Measurements from ENCODE around the gene PPP1R16B.
"Not testable (repeated sequence)": the region's sequence is repeated elsewhere in the genome, so short reads cannot be mapped to it uniquely, and the experiment has no call there.

PPP1R16B gene

DNA sequence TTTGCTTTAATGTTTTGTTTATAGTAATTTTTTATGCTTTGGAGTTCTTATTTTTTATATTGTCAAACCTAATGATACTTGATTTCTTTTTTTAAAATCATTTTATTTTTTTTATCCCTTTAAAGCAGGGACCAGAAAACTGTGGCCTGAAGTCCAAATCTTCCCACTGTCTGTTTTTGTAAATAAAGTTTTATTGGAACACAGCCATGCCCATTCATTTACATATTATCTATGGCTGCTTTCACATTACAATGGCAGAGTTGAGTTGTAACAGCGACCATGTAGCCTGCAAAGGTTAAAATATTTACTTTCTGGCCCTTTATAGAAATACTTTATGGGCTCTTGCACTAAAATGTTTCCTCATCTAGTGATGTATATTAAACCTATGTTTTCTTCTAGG, 42.3 kb downstream of the PPP1R16B start:
- Mint-ChIP-seq H3K36me3 (ENCODE audit: insufficient read depth) (peaks cover 14% of the 10 kb centered on the region), H3K27ac (ENCODE audit: low read depth) (no peak overlapping the region), H3K27me3 (no peaks in the 10 kb centered on the region), H3K9me3 (no peaks in the 10 kb centered on the region), H3K4me1 (peaks cover 59% of the 10 kb centered on the region), H3K4me3 (no peak overlapping the region)
- ATAC-seq (replicated peaks; ENCODE audit: extremely low read depth, poor library complexity, severe bottlenecking), result no peak
- DNase-seq (ENCODE audit: low spot score in 2 of 2), result no peak

- peaks cover 28% of the 10 kb centered on the region for H3K36me3 Mint-ChIP-seq (ENCODE audit: insufficient read depth)
- ATAC-seq (replicated peaks; ENCODE audit: extremely low read depth, poor library complexity, severe bottlenecking), result no peak
- peak overlapping the region; percentile 20 for H3K4me3 Mint-ChIP-seq
- H3K27ac Mint-ChIP-seq (ENCODE audit: low read depth), result peak overlapping the region; percentile 25
- H3K9me3 Mint-ChIP-seq, result no peaks in the 10 kb centered on the region
- no peak for DNase-seq (ENCODE audit: low spot score in 2 of 2)
- peaks cover 67% of the 10 kb centered on the region for H3K4me1 Mint-ChIP-seq
- no peaks in the 10 kb centered on the region for H3K27me3 Mint-ChIP-seq
These were observed 48.3 kb downstream of the PPP1R16B start for GRCh38 chr20:38853759-38854158.

DNA sequence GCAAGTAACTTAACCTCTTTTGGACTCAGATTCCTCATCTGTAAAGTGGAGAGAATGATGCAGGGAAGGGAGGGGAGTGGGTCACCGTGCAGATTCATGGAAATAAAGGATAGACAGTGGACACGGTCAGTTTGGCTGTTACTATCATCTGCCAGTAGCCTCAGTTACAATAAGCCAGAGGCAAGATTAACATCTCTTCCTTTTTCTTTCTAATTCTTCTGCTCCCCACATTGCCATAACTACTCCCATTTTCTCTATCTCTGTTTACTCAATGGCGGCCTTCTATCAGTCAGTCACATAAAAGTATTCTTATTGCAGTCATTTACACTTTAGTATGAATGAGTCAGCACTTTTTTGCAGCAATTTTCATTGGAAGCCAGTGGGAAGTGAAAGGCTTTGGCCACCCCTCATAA, 49.2 kb downstream of the PPP1R16B start:
- peak overlapping the region; percentile 20 for H3K4me3 Mint-ChIP-seq
- H3K4me1 Mint-ChIP-seq, result peaks cover 66% of the 10 kb centered on the region
- ATAC-seq (replicated peaks; ENCODE audit: extremely low read depth, poor library complexity, severe bottlenecking) (no peak), DNase-seq (ENCODE audit: low spot score in 2 of 2) (no peak)
- H3K27me3 Mint-ChIP-seq, result no peaks in the 10 kb centered on the region
- peaks cover 32% of the 10 kb centered on the region for H3K36me3 Mint-ChIP-seq (ENCODE audit: insufficient read depth)
- peak overlapping the region; percentile 25 for H3K27ac Mint-ChIP-seq (ENCODE audit: low read depth)
- no peaks in the 10 kb centered on the region for H3K9me3 Mint-ChIP-seq

GRCh38 chr20:38855356-38855755, 49.9 kb downstream of the PPP1R16B start:
- H3K4me1 Mint-ChIP-seq, result peaks cover 66% of the 10 kb centered on the region
- no peak overlapping the region for H3K4me3 Mint-ChIP-seq
- ATAC-seq (replicated peaks; ENCODE audit: extremely low read depth, poor library complexity, severe bottlenecking) (no peak), DNase-seq (ENCODE audit: low spot score in 2 of 2) (no peak)
- H3K27ac Mint-ChIP-seq (ENCODE audit: low read depth), result no peak overlapping the region
- H3K36me3 Mint-ChIP-seq (ENCODE audit: insufficient read depth), result peaks cover 32% of the 10 kb centered on the region
- no peaks in the 10 kb centered on the region for H3K9me3 Mint-ChIP-seq
- no peaks in the 10 kb centered on the region for H3K27me3 Mint-ChIP-seq

- Mint-ChIP-seq H3K4me1 (peaks cover 76% of the 10 kb centered on the region), H3K4me3 (peak overlapping the region; percentile 21), H3K27me3 (no peaks in the 10 kb centered on the region), H3K27ac (ENCODE audit: low read depth) (peak overlapping the region; percentile 3), H3K9me3 (no peaks in the 10 kb centered on the region), H3K36me3 (ENCODE audit: insufficient read depth) (peaks cover 33% of the 10 kb centered on the region)
- DNase-seq (ENCODE audit: low spot score in 2 of 2), result no peak
- ATAC-seq (replicated peaks; ENCODE audit: extremely low read depth, poor library complexity, severe bottlenecking), result no peak
These were observed 51.1 kb downstream of the PPP1R16B start for GRCh38 chr20:38856570-38856969.

DNA sequence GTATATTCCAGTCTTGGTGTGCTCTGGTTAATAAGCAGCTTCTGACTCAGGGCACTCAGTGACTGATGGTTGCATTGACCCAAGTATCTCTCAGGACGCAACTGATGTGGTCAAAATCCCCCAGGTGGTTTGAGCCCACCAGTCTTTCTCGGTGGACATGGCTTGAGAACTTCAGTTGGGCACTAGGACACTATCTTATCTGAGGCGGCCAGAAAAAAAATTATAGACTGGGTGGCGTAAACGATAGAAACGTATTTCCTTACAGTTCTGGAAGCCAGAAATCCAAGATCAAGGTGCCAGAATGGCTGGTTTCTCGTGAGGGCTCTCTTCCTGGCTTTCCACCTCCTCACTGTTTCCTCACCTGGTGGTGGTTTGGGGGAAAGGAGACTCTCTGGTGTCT, 52.2 kb downstream of the PPP1R16B start:
- Mint-ChIP-seq H3K36me3 (ENCODE audit: insufficient read depth) (peaks cover 36% of the 10 kb centered on the region), H3K27ac (ENCODE audit: low read depth) (peak overlapping the region; percentile 70), H3K4me1 (peaks cover 84% of the 10 kb centered on the region), H3K27me3 (no peaks in the 10 kb centered on the region), H3K4me3 (no peak overlapping the region), H3K9me3 (no peaks in the 10 kb centered on the region)
- DNase-seq (ENCODE audit: low spot score in 2 of 2) (no peak), ATAC-seq (replicated peaks; ENCODE audit: extremely low read depth, poor library complexity, severe bottlenecking) (no peak)

GRCh38 chr20:38859070-38859690, 53.7 kb downstream of the PPP1R16B start:
- peaks cover 35% of the 10 kb centered on the region for H3K36me3 Mint-ChIP-seq (ENCODE audit: insufficient read depth)
- H3K4me3 Mint-ChIP-seq, result peak overlapping the region; percentile 47
- no peaks in the 10 kb centered on the region for H3K27me3 Mint-ChIP-seq
- no peaks in the 10 kb centered on the region for H3K9me3 Mint-ChIP-seq
- H3K4me1 Mint-ChIP-seq, result peaks cover 85% of the 10 kb centered on the region
- peak overlapping the region; percentile 70 for H3K27ac Mint-ChIP-seq (ENCODE audit: low read depth)
- DNase-seq (ENCODE audit: low spot score in 2 of 2), result no peak
- ATAC-seq (replicated peaks; ENCODE audit: extremely low read depth, poor library complexity, severe bottlenecking), result peak; percentile 52

DNA sequence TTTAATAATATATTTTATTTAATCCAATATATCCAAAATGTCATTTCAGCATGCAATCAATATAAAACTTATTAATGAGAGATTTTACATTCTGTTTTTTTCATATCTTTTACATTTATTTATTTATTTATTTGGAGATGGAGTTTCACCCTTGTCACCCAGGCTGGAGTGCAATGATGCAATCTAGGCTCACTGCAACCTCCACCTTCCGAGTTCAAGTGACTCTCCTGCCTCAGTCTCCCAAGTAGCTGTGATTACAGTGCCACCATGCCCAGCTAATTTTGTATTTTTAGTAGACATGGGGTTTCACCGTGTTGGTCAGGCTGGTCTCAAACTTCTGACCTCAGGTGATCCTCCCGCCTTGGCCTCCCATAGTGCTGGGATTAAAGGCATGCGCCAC, 54.4 kb downstream of the PPP1R16B start:
- not testable (repeated sequence) for DNase-seq (ENCODE audit: low spot score in 2 of 2); ATAC-seq (replicated peaks; ENCODE audit: extremely low read depth, poor library complexity, severe bottlenecking); H3K4me3 Mint-ChIP-seq; H3K27ac Mint-ChIP-seq (ENCODE audit: low read depth); H3K27me3 Mint-ChIP-seq; H3K9me3 Mint-ChIP-seq
- peaks cover 39% of the 10 kb centered on the region for H3K36me3 Mint-ChIP-seq (ENCODE audit: insufficient read depth)
- peaks cover 81% of the 10 kb centered on the region for H3K4me1 Mint-ChIP-seq

DNA sequence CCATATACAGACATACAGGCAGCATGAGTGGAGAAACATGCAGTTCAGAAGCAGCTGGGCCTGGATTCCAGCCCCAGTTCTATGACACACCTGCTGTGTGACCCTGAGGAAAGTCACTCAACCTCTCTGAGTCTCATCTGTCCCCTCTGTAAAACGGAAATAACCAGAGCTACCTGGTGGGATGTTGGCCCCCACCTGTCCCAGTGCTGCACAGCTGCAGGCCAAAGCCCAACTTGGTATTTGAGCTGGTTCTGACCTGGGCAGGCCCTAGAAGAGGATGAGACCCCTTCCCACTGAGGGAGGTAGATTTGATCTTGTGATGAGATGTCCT, 55.5 kb downstream of the PPP1R16B start:
- no peaks in the 10 kb centered on the region for H3K27me3 Mint-ChIP-seq
- ATAC-seq (replicated peaks; ENCODE audit: extremely low read depth, poor library complexity, severe bottlenecking) (no peak), DNase-seq (ENCODE audit: low spot score in 2 of 2) (no peak)
- H3K27ac Mint-ChIP-seq (ENCODE audit: low read depth), result peak overlapping the region; percentile 92
- H3K36me3 Mint-ChIP-seq (ENCODE audit: insufficient read depth), result peaks cover 40% of the 10 kb centered on the region
- H3K4me1 Mint-ChIP-seq, result peaks cover 71% of the 10 kb centered on the region
- no peaks in the 10 kb centered on the region for H3K9me3 Mint-ChIP-seq
- H3K4me3 Mint-ChIP-seq, result peak overlapping the region; percentile 2

GRCh38 chr20:38862226-38862625, 56.7 kb downstream of the PPP1R16B start:
- Mint-ChIP-seq H3K4me3 (peak overlapping the region; percentile 59), H3K27me3 (no peaks in the 10 kb centered on the region), H3K36me3 (ENCODE audit: insufficient read depth) (peaks cover 35% of the 10 kb centered on the region), H3K27ac (ENCODE audit: low read depth) (peak overlapping the region; percentile 92), H3K9me3 (no peaks in the 10 kb centered on the region), H3K4me1 (peaks cover 70% of the 10 kb centered on the region)
- no peak for ATAC-seq (replicated peaks; ENCODE audit: extremely low read depth, poor library complexity, severe bottlenecking)
- DNase-seq (ENCODE audit: low spot score in 2 of 2), result no peak

DNA sequence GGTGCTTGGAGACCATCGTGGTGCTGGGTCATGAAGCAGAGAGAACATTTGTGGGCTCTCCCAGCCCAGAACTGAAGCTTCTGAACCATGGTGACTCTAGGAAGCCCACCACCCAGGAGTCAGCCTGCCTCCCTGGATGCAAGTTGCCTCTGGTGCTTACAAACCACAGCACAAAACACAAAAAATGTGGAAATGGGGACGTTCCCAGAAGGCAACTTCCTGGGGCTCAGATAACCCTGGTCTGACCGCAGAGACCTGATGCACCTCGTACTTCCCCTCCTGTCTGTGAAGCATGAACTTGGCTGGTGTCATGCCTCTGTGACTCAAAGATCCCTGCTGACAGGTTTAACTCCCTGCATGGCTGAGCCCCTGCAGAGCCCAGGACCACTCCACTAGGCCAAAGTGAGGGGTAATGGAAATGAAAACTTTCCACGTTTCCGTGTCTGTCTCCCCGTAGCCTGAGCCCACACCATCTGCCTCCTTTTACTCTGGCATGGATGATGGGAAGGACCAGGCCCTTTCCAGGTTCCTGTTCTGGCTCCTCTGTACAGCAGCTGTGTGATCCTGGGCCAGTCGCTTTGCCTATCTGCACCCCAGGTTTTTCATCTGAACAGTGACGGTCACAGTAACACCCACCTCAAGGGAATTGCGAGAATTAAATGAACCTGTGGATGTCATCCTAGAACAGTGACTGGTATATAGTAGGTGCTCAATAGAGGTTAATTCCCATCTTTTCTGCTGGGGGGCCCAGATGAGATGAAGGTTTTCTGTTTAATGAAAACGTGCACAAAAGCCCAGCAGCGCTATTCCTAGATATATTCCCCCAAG, 57.7 kb downstream of the PPP1R16B start:
- Mint-ChIP-seq H3K4me1 (peaks cover 70% of the 10 kb centered on the region), H3K27ac (ENCODE audit: low read depth) (peak overlapping the region; percentile 92), H3K4me3 (peak overlapping the region; percentile 59), H3K9me3 (no peaks in the 10 kb centered on the region), H3K27me3 (no peaks in the 10 kb centered on the region), H3K36me3 (ENCODE audit: insufficient read depth) (peaks cover 35% of the 10 kb centered on the region)
- DNase-seq (ENCODE audit: low spot score in 2 of 2) (peak in 1 of 2 donors; percentile 64), ATAC-seq (replicated peaks; ENCODE audit: extremely low read depth, poor library complexity, severe bottlenecking) (peak; percentile 85)

DNA sequence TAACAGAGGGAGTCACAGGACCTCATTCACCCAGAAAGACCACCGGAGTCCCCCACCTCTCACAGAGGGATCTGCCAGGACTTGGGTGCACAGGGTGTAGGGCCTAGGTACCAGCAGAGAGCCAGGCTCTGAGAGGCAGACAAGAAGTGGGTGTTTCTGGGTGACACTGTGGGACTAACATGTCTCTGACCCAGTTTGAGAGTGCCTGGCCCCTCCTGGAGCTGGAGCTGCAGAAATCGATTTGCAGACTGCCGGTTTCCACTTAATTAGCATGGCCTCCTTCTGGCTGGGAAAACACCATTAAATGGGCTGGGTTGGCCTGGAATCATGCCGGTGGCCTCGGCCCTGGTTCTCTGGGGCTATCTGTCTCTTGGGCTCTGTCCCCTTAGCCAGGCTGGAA, 59.2 kb downstream of the PPP1R16B start:
- no peak for ATAC-seq (replicated peaks; ENCODE audit: extremely low read depth, poor library complexity, severe bottlenecking)
- peak overlapping the region; percentile 59 for H3K4me3 Mint-ChIP-seq
- H3K4me1 Mint-ChIP-seq, result peaks cover 69% of the 10 kb centered on the region
- no peak for DNase-seq (ENCODE audit: low spot score in 2 of 2)
- peak overlapping the region; percentile 92 for H3K27ac Mint-ChIP-seq (ENCODE audit: low read depth)
- no peaks in the 10 kb centered on the region for H3K27me3 Mint-ChIP-seq
- H3K36me3 Mint-ChIP-seq (ENCODE audit: insufficient read depth), result peaks cover 35% of the 10 kb centered on the region
- H3K9me3 Mint-ChIP-seq, result no peaks in the 10 kb centered on the region
